IMR-90 (cell line): ENCODE results near the gene RAD51B. TPM values are rescaled to one million over a fixed set of nuclear protein-coding genes. Genes with fewer than 3 reads are reported as not detected.
A peak's percentile ranks its signal among the peaks of the same experiment; 100 is the strongest.

Experiments
- ATAC-seq: fragments of 200-7000 bp; cut with Tn5 transposase; 2 replicates; pipeline ENCODE4 v1.9.1; 2020; ENCODE audit warnings: low read depth, mild to moderate bottlenecking, moderate library complexity
- BruUV-seq: library from RNA; stranded (reverse); fragments of 400-500 nt; replicated peaks from 2 replicates; lab custom pipeline; 2021; lab: Mats Ljungman, UMichigan
- CTCF ChIA-PET: fragments of 300-600 bp; formaldehyde crosslinking; extraction: SDS; loops from one replicate; lab custom pipeline; 2021; ENCODE audit warnings: antibody characterized with exemption; lab: Yijun Ruan, JAX
- POLR2A ChIA-PET: fragments of 300-600 bp; sonication (Branson Sonifier 250); formaldehyde crosslinking; loops from one replicate; lab custom pipeline; 2022; ENCODE audit warnings: antibody characterized with exemption; ENCODE audit not compliant: unreplicated experiment; lab: Charles Lee
- DNase-seq: peaks from one replicate; pipeline ENCODE4 v3.0.0; 2013
- H2AFZ ChIP-seq: replicated peaks from 2 replicates; pipeline ENCODE3; 2013; ENCODE audit warnings: low read length, mild to moderate bottlenecking; ENCODE audit not compliant: poor library complexity
- H2AK5ac ChIP-seq: 2 replicates; pipeline ENCODE4 v1.6.1; 2013; ENCODE audit warnings: low read depth, low read length, inconsistent platforms
- H2AK9ac ChIP-seq: replicated peaks from 2 replicates; pipeline ENCODE3; 2013; ENCODE audit warnings: mild to moderate bottlenecking, low read depth, low read length, moderate library complexity; ENCODE audit not compliant: poor library complexity
- H2BK120ac ChIP-seq: 2 replicates; pipeline ENCODE4 v1.6.1; 2013; ENCODE audit warnings: low read depth, low read length, inconsistent platforms
- H2BK15ac ChIP-seq: 3 replicates; pipeline ENCODE4 v1.6.1; 2013; ENCODE audit warnings: low read depth, low read length, inconsistent platforms
- H2BK20ac ChIP-seq: 2 replicates; pipeline ENCODE4 v1.6.1; 2013; ENCODE audit warnings: low read depth, mild to moderate bottlenecking, inconsistent platforms, low read length, moderate library complexity
- H2BK5ac ChIP-seq: 2 replicates; pipeline ENCODE4 v1.6.1; 2013; ENCODE audit warnings: mild to moderate bottlenecking, low read depth, low read length, inconsistent platforms; ENCODE audit not compliant: poor library complexity, severe bottlenecking
- H3K14ac ChIP-seq: replicated peaks from 2 replicates; pipeline ENCODE4 v1.6.1; 2013; ENCODE audit warnings: low read depth, low read length, inconsistent platforms
- H3K18ac ChIP-seq: 2 replicates; pipeline ENCODE4 v1.6.1; 2013; ENCODE audit warnings: low read depth, low read length, control low read depth
- H3K23ac ChIP-seq: 2 replicates; pipeline ENCODE4 v1.6.1; 2013; ENCODE audit warnings: low read depth, low read length, inconsistent platforms
- H3K27ac ChIP-seq: 2 replicates; pipeline ENCODE4 v1.5.1; 2013; ENCODE audit warnings: mild to moderate bottlenecking, control low read depth, low read length; ENCODE audit not compliant: insufficient read depth
- H3K27me3 ChIP-seq: 2 replicates; pipeline ENCODE4 v1.6.1; 2013; ENCODE audit warnings: low read length; ENCODE audit not compliant: control insufficient read depth, insufficient read depth
- H3K36me3 ChIP-seq: 2 replicates; pipeline ENCODE4 v1.6.1; 2013; ENCODE audit warnings: low read length, mixed read lengths; ENCODE audit not compliant: control insufficient read depth, insufficient read depth
- H3K4ac ChIP-seq: 2 replicates; pipeline ENCODE4 v1.6.1; 2013; ENCODE audit warnings: low read depth, low read length, inconsistent platforms
- H3K4me1 ChIP-seq: 2 replicates; pipeline ENCODE4 v1.6.1; 2013; ENCODE audit warnings: low read length, mixed read lengths; ENCODE audit not compliant: control insufficient read depth, insufficient read depth
- H3K4me2 ChIP-seq: 2 replicates; pipeline ENCODE4 v1.6.1; 2013; ENCODE audit warnings: low read depth, mild to moderate bottlenecking, control low read depth, low read length, moderate library complexity
- H3K4me3 ChIP-seq: 2 replicates; pipeline ENCODE4 v1.5.1; 2013; ENCODE audit warnings: low read depth, mild to moderate bottlenecking, control low read depth, low read length, moderate library complexity; ENCODE audit not compliant: insufficient read depth
- H3K56ac ChIP-seq: 2 replicates; pipeline ENCODE4 v1.6.1; 2013; ENCODE audit warnings: low read length, inconsistent platforms; ENCODE audit not compliant: insufficient read depth; ENCODE audit errors: extremely low read depth
- H3K79me1 ChIP-seq, 2 experiments: 2 replicates each; pipeline ENCODE4 v1.6.1; 2013; ENCODE audit warnings: low read length in 2 of 2, inconsistent platforms in 1 of 2, low read depth in 1 of 2
- H3K9ac ChIP-seq: 2 replicates; pipeline ENCODE4 v1.6.1; 2013; ENCODE audit warnings: low read depth, low read length, control low read depth
- H3K9me1 ChIP-seq: 2 replicates; pipeline ENCODE4 v1.6.1; 2013; ENCODE audit warnings: low read length, inconsistent platforms; ENCODE audit not compliant: insufficient read depth
- H3K9me3 ChIP-seq: 2 replicates; pipeline ENCODE4 v1.6.1; 2013; ENCODE audit warnings: low read length; ENCODE audit not compliant: control insufficient read depth, insufficient read depth
- H4K20me1 ChIP-seq: 2 replicates; pipeline ENCODE4 v1.6.1; 2013; ENCODE audit warnings: low read length, inconsistent platforms; ENCODE audit not compliant: insufficient read depth
- H4K5ac ChIP-seq: 2 replicates; pipeline ENCODE4 v1.6.1; 2013; ENCODE audit warnings: mild to moderate bottlenecking, low read depth, low read length, control low read depth
- H4K8ac ChIP-seq, 2 experiments: 2 replicates each; pipeline ENCODE4 v1.6.1; 2013; ENCODE audit warnings: low read depth in 2 of 2, low read length in 2 of 2, control low read depth in 1 of 2, inconsistent platforms in 1 of 2
- H4K91ac ChIP-seq: 2 replicates; pipeline ENCODE4 v1.6.1; 2013; ENCODE audit warnings: low read depth, low read length, inconsistent platforms; ENCODE audit not compliant: insufficient read depth
- BHLHE40 ChIP-seq: fragments of 150-350 bp; IDR thresholded peaks from 2 replicates; pipeline ENCODE4 v1.6.1; 2016; ENCODE audit warnings: mild to moderate bottlenecking, low read depth, low read length
- CEBPB ChIP-seq: IDR thresholded peaks from 2 replicates; pipeline ENCODE4 v1.6.1; 2012; ENCODE audit warnings: low read depth, low read length, improper control_type of control experiment
- CHD1 ChIP-seq: IDR thresholded peaks from 2 replicates; pipeline ENCODE4 v1.6.1; 2012; ENCODE audit warnings: low read depth, low read length, improper control_type of control experiment
- FOS ChIP-seq: fragments of 150-350 bp; IDR thresholded peaks from 2 replicates; pipeline ENCODE4 v1.6.1; 2016; ENCODE audit warnings: low read depth, low read length
- MAFK ChIP-seq: IDR thresholded peaks from 2 replicates; pipeline ENCODE4 v1.6.1; 2012; ENCODE audit warnings: low read depth, low read length, improper control_type of control experiment
- NFE2L2 ChIP-seq: fragments of 150-350 bp; IDR thresholded peaks from 2 replicates; pipeline ENCODE4 v1.6.1; 2016; ENCODE audit warnings: low read depth, mild to moderate bottlenecking, low read length
- POLR2A ChIP-seq: IDR thresholded peaks from 2 replicates; pipeline ENCODE4 v1.6.1; 2012; ENCODE audit warnings: mild to moderate bottlenecking, low read depth, low read length
- RAD21 ChIP-seq: IDR thresholded peaks from 2 replicates; pipeline ENCODE4 v1.6.1; 2012; ENCODE audit warnings: low read length, improper control_type of control experiment
- RCOR1 ChIP-seq: IDR thresholded peaks from 2 replicates; pipeline ENCODE4 v1.6.1; 2012; ENCODE audit warnings: mild to moderate bottlenecking, low read length, improper control_type of control experiment; ENCODE audit not compliant: insufficient replicate concordance
- RFX5 ChIP-seq: IDR thresholded peaks from 2 replicates; pipeline ENCODE4 v1.8.0; 2012; ENCODE audit warnings: low read depth, mild to moderate bottlenecking, low read length, moderate library complexity
- SMC3 ChIP-seq: fragments of 150-350 bp; IDR thresholded peaks from 2 replicates; pipeline ENCODE4 v1.6.1; 2016; ENCODE audit warnings: low read depth, mild to moderate bottlenecking, antibody characterized with exemption, low read length, moderate library complexity
- WGBS, 2 experiments: methylation state at CpG; one replicate each; pipeline versions ENCODE4 v1.1.5 to v1.1.7; 2013; ENCODE audit warnings: missing lambda C conversion rate in 2 of 2; ENCODE audit not compliant: insufficient read length in 1 of 2; ENCODE audit errors: extremely low coverage in 2 of 2; 5-methylcytosine and 5-hydroxymethylcytosine counted together
- dilution Hi-C: fragments of 300-500 bp; cut with HindIII; formaldehyde crosslinking; loops from one replicate; pipeline ENCODE4 v1.14.3; 2018; ENCODE audit warnings: low sequenced_read_pairs; ENCODE audit not compliant: unreplicated experiment
- in situ Hi-C: fragments of 300-500 bp; cut with MboI; formaldehyde crosslinking; loops from 3 replicates; pipeline ENCODE4 v1.14.3; 2019; ENCODE audit warnings: low sequenced_read_pairs, inconsistent platforms, mixed read lengths
- intact Hi-C: fragments of 100-400 bp; cut with micrococcal nuclease; formaldehyde crosslinking; loops from 2 replicates; pipeline ENCODE4 v1.10.0; 2022
- polyA plus RNA-seq, 3 experiments: library from polyadenylated mRNA; depleted of rRNA; stranded (reverse); fragments of >200 nt; gene quantifications; 2 replicates each; pipeline ENCODE4 v1.2.3, GENCODE V29; 2012; ENCODE audit warnings: low replicate concordance in 1 of 3
- total RNA-seq: library from RNA; depleted of rRNA; stranded (reverse); fragments of >200 nt; gene quantifications from 2 replicates; pipeline ENCODE4 v1.2.3, GENCODE V29; 2012
- TF ChIP-seq, protein P1 (sequence below): fragments of 150-350 bp; IDR thresholded peaks from 2 replicates; pipeline ENCODE4 v1.6.1; 2016; ENCODE audit warnings: low read depth, mild to moderate bottlenecking, low read length, moderate library complexity, borderline replicate concordance
- TF ChIP-seq, protein P2 (sequence below): conservative IDR thresholded peaks from 2 replicates; pipeline ENCODE4 v1.5.1; 2012; ENCODE audit warnings: mild to moderate bottlenecking, low read depth, low read length, improper control_type of control experiment
- TF ChIP-seq, protein P3 (sequence below): fragments of 150-350 bp; IDR thresholded peaks from 2 replicates; pipeline ENCODE4 v1.6.1; 2017; ENCODE audit warnings: mild to moderate bottlenecking, antibody characterized with exemption, low read length, low read depth

RAD51B gene
- total and polyA plus RNA-seq, 2 of the 4 experiments (the other 2 are of a cell fraction), result 5.1 to 18.8 TPM

DNA sequence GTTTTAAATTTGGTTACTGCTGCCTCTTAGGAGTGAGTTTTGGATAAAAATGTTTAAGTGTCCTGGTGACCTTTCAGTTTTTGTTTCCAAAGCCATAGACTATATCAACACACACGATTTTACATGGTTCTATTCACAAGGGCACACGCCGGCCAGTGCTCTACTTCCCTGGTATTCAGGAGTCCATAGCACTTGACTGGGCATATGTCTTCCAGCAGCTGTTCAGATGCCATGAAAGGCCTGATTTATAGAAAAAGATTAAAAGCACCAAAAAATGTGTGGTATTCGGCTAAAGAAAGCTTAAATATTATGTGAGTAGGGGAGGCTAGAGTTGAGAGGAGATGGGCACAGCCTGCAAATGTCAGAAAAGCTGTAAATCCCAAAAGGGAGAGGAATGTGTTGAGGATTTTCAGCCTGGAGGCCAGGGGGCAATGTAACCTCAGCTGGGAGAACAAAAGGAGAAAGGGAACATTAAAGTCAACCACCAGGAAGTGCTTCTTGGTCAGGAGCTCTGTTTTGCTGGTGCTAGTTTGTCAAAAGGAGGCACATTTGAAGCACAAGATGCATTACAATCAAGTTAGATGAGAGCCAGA lies 478.4 kb downstream of the RAD51B start:
- in situ Hi-C loops, result no loop called here
- BruUV-seq, result no TSS peak
- H3K4me1 ChIP-seq, result no peaks in the 10 kb centered on the region; the same call in 1 of the 2 replicates
- no peak overlapping the region for H3K4me3 ChIP-seq
- H2BK5ac ChIP-seq, result no peak overlapping the region
- H2BK20ac ChIP-seq, result peak overlapping the region; percentile 20; the same call in 1 of the 2 replicates
- H3K4ac ChIP-seq, result peak overlapping the region; percentile 6; the same call in 1 of the 2 replicates
- H3K23ac ChIP-seq, result 0 out of 2 replicates have a peak overlapping the region, but pooled peaks have one; percentile 29
- no peak overlapping the region for H2AK5ac ChIP-seq
- CTCF ChIA-PET, result interaction anchor here (0.7 to 1.1 kb wide), 2 partner anchors 381 to 551 kb away, joined by 3 read pairs; no protein-coding TSS in a partner anchor
- DNase-seq, result peak; percentile 38
- no peak overlapping the region for H3K4me2 ChIP-seq
- no peak overlapping the region for H3K56ac ChIP-seq
- H4K20me1 ChIP-seq, result no peaks in the 10 kb centered on the region
- intact Hi-C loops, result loop anchor here (2.0 kb wide), 1 partner anchor 519 kb away; no protein-coding TSS in a partner anchor
- H3K36me3 ChIP-seq, result no peaks in the 10 kb centered on the region
- peak overlapping the region; percentile 31; the same call in 1 of the 2 replicates for H3K14ac ChIP-seq
- no peaks in the 10 kb centered on the region for H3K9me1 ChIP-seq
- H3K18ac ChIP-seq, result no peak overlapping the region
- peak; percentile 35 for ATAC-seq
- POLR2A ChIA-PET, result interaction anchor here (0.6 to 0.7 kb wide), 3 partner anchors 14 to 490 kb away, joined by 3 to 5 read pairs (median 4); no protein-coding TSS in a partner anchor
- no peak overlapping the region for H2AK9ac ChIP-seq
- no peak overlapping the region for H4K5ac ChIP-seq
- H4K91ac ChIP-seq, result no peak overlapping the region; the same call in 1 of the 2 replicates
- no peaks in the 10 kb centered on the region for H3K79me1 ChIP-seq
- H2BK120ac ChIP-seq, result peak overlapping the region; percentile 63; the same call in 1 of the 2 replicates
- no peaks in the 10 kb centered on the region for H3K27me3 ChIP-seq
- peak overlapping the region; percentile 51; the same call in 1 of the 3 replicates for H2BK15ac ChIP-seq
- peak overlapping the region in 1 of 2 experiments; percentile 53; a peak in 1 of 4 replicates for H4K8ac ChIP-seq
- no peak overlapping the region for H2AFZ ChIP-seq
- H3K9ac ChIP-seq, result no peak overlapping the region
- WGBS, 2 experiments, result 70% methylated on average over 3 of the region's 4 CpGs; no CpG with 5 or more reads in 1 of the 2 experiments
- dilution Hi-C loops, result no loop called here
- no peak for TF ChIP-seq BHLHE40
- no peak for TF ChIP-seq POLR2A
- no peak for TF ChIP-seq CHD1
- no peak for TF ChIP-seq RFX5
- TF ChIP-seq SMC3, result peak; percentile 60
- TF ChIP-seq, protein P1, sequence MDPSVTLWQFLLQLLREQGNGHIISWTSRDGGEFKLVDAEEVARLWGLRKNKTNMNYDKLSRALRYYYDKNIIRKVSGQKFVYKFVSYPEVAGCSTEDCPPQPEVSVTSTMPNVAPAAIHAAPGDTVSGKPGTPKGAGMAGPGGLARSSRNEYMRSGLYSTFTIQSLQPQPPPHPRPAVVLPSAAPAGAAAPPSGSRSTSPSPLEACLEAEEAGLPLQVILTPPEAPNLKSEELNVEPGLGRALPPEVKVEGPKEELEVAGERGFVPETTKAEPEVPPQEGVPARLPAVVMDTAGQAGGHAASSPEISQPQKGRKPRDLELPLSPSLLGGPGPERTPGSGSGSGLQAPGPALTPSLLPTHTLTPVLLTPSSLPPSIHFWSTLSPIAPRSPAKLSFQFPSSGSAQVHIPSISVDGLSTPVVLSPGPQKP, result no peak
- TF ChIP-seq, protein P2, sequence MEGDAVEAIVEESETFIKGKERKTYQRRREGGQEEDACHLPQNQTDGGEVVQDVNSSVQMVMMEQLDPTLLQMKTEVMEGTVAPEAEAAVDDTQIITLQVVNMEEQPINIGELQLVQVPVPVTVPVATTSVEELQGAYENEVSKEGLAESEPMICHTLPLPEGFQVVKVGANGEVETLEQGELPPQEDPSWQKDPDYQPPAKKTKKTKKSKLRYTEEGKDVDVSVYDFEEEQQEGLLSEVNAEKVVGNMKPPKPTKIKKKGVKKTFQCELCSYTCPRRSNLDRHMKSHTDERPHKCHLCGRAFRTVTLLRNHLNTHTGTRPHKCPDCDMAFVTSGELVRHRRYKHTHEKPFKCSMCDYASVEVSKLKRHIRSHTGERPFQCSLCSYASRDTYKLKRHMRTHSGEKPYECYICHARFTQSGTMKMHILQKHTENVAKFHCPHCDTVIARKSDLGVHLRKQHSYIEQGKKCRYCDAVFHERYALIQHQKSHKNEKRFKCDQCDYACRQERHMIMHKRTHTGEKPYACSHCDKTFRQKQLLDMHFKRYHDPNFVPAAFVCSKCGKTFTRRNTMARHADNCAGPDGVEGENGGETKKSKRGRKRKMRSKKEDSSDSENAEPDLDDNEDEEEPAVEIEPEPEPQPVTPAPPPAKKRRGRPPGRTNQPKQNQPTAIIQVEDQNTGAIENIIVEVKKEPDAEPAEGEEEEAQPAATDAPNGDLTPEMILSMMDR, result peak; percentile 51
- TF ChIP-seq, protein P3, sequence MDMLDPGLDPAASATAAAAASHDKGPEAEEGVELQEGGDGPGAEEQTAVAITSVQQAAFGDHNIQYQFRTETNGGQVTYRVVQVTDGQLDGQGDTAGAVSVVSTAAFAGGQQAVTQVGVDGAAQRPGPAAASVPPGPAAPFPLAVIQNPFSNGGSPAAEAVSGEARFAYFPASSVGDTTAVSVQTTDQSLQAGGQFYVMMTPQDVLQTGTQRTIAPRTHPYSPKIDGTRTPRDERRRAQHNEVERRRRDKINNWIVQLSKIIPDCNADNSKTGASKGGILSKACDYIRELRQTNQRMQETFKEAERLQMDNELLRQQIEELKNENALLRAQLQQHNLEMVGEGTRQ, result no peak
- no peak for TF ChIP-seq MAFK
- TF ChIP-seq NFE2L2, result no peak
- no peak for TF ChIP-seq FOS
- no peak for TF ChIP-seq CEBPB
- TF ChIP-seq RCOR1, result no peak
- TF ChIP-seq RAD21, result peak; percentile 61
- no peak overlapping the region for H3K27ac ChIP-seq
- peaks cover 4% of the 10 kb centered on the region for H3K9me3 ChIP-seq
